ENCODE data around the gene TSPAN14.

GRCh38 chr10:80529604-80530003, 75.5 kb downstream of the TSPAN14 start:
- TF ChIP-seq CTCF (IDR thresholded peaks at IDR 0.05; ENCODE audit: poor library complexity) (no peak), EZH2 (IDR thresholded peaks at IDR 0.05; ENCODE audit: borderline replicate concordance) (no peak)

Measured in hepatocyte (in vitro differentiated cells).